A549 (cell line): ENCODE measurements around the gene PDS5B. TPM values are rescaled to one million over a fixed set of nuclear protein-coding genes. Genes with fewer than 3 reads are reported as not detected.

ENCODE experiments used
- ATAC-seq, 2 experiments: fragments of 200-7000 bp in 1 of 2; fragments of >200 bp in 1 of 2; cut with Nextera tagmentation in 1 of 2; cut with Tn5 transposase in 1 of 2; 3 replicates each; pipeline versions ENCODE4 v1.8.0 to v1.9.1; 2018 to 2020; ENCODE audit warnings: mild to moderate bottlenecking in 1 of 2, moderate library complexity in 1 of 2
- CTCF ChIA-PET: fragments of 300-600 bp; sonication (Branson Sonifier 250); formaldehyde crosslinking; extraction: SDS; loops from one replicate; lab custom pipeline; 2021; ENCODE audit warnings: antibody characterized with exemption, inconsistent platforms; lab: Yijun Ruan, JAX
- POLR2A ChIA-PET: fragments of 350-600 bp; formaldehyde crosslinking; extraction: SDS; loops from one replicate; lab custom pipeline; 2021; ENCODE audit warnings: antibody characterized with exemption, inconsistent platforms; lab: Yijun Ruan, JAX
- DNase-seq, 2 experiments: peaks; one replicate each; pipeline versions ENCODE4 v3.0.0 to v3.0.0-alpha.2; 2011 to 2016; ENCODE audit warnings: low read depth in 1 of 2, low spot score in 1 of 2
- FAIRE-seq: peaks from 2 replicates; lab custom pipeline; 2011; peaks lifted over from hg19 to GRCh38; lab: Jason Lieb, UNC
- H3K27ac ChIP-seq, 2 experiments: fragments of >200 bp; sonication (Bioruptor Twin); formaldehyde crosslinking; 3 replicates each; pipeline ENCODE4 v1.5.1; 2016 to 2017
- H3K4me1 ChIP-seq: fragments of >200 bp; sonication (Bioruptor Twin); formaldehyde crosslinking; 3 replicates; pipeline ENCODE4 v1.6.1; 2016
- H3K4me2 ChIP-seq: fragments of >200 bp; sonication (Bioruptor Twin); formaldehyde crosslinking; 3 replicates; pipeline ENCODE4 v1.6.1; 2016
- H3K4me3 ChIP-seq: fragments of >200 bp; sonication (Bioruptor Twin); formaldehyde crosslinking; 3 replicates; pipeline ENCODE4 v1.5.1; 2016
- H3K9me3 ChIP-seq: fragments of >200 bp; sonication (Bioruptor Twin); formaldehyde crosslinking; 3 replicates; pipeline ENCODE4 v1.6.1; 2016
- ATOH8 ChIP-seq: fragments of 250-450 bp; sonication (Bioruptor Pico); IDR thresholded peaks from 2 replicates; pipeline ENCODE4 v1.5.0; 2020; ENCODE audit warnings: low read depth, mild to moderate bottlenecking, moderate library complexity
- BHLHE40 ChIP-seq: IDR thresholded peaks from 2 replicates; pipeline ENCODE4 v1.6.1; 2012; ENCODE audit warnings: low read depth, low read length, inconsistent platforms
- CBX2 ChIP-seq: fragments of 200-600 bp; sonication (generic); IDR thresholded peaks from 2 replicates; pipeline ENCODE4 v1.6.1; 2016; ENCODE audit warnings: low read depth, mild to moderate bottlenecking, borderline replicate concordance
- CEBPB ChIP-seq, 2 experiments: fragments of >200 bp in 1 of 2; sonication (Bioruptor Twin) in 1 of 2; formaldehyde crosslinking in 1 of 2; IDR thresholded peaks; 2 replicates each; pipeline ENCODE4 v1.6.1; 2012 to 2016
- E2F6 ChIP-seq: IDR thresholded peaks from 2 replicates; pipeline ENCODE4 v1.6.1; 2012; ENCODE audit warnings: low read depth, borderline replicate concordance
- EHF ChIP-seq: fragments of 250-450 bp; sonication (Bioruptor Pico); IDR thresholded peaks from 2 replicates; pipeline ENCODE4 v1.5.0; 2020; ENCODE audit warnings: mild to moderate bottlenecking
- EP300 ChIP-seq, 2 experiments: fragments of >200 bp; sonication (Bioruptor Twin); formaldehyde crosslinking; IDR thresholded peaks; 2 replicates in 1 of 2; 3 replicates in 1 of 2; pipeline ENCODE4 v1.6.1; 2016 to 2017
- ESRRA ChIP-seq: fragments of 150-350 bp; IDR thresholded peaks from 2 replicates; pipeline ENCODE4 v1.6.1; 2014; ENCODE audit warnings: mild to moderate bottlenecking, low read length, borderline replicate concordance
- FOXS1 ChIP-seq: fragments of 250-450 bp; sonication (Bioruptor Pico); IDR thresholded peaks from 2 replicates; pipeline ENCODE4 v1.5.0; 2020; ENCODE audit warnings: mild to moderate bottlenecking, moderate library complexity
- HES2 ChIP-seq: fragments of >200 bp; sonication (Bioruptor Twin); formaldehyde crosslinking; IDR thresholded peaks from 2 replicates; pipeline ENCODE4 v1.6.1; 2016
- HMGXB4 ChIP-seq: fragments of 250-450 bp; sonication (Bioruptor Pico); IDR thresholded peaks from 2 replicates; pipeline ENCODE4 v1.5.0; 2021; ENCODE audit warnings: mild to moderate bottlenecking, moderate library complexity, borderline replicate concordance
- HOXA7 ChIP-seq: fragments of 250-450 bp; sonication (Bioruptor Pico); IDR thresholded peaks from 2 replicates; pipeline ENCODE4 v1.5.0; 2020; ENCODE audit warnings: mild to moderate bottlenecking, moderate library complexity
- JUN ChIP-seq, 2 experiments: fragments of >200 bp; sonication (Bioruptor Twin); formaldehyde crosslinking; IDR thresholded peaks; 2 replicates in 1 of 2; 3 replicates in 1 of 2; pipeline ENCODE4 v1.6.1; 2016 to 2017
- KDM1A ChIP-seq: fragments of 200-600 bp; sonication (generic); IDR thresholded peaks from 2 replicates; pipeline ENCODE4 v1.6.1; 2016; ENCODE audit warnings: low read depth, mild to moderate bottlenecking
- MAX ChIP-seq: IDR thresholded peaks from 2 replicates; pipeline ENCODE4 v1.6.1; 2012
- MYC ChIP-seq: IDR thresholded peaks from 2 replicates; pipeline ENCODE4 v1.6.1; 2012; ENCODE audit warnings: mild to moderate bottlenecking, inconsistent platforms, low read length, improper control_type of control experiment, borderline replicate concordance
- NR3C1 ChIP-seq: fragments of >200 bp; sonication (Bioruptor Twin); formaldehyde crosslinking; IDR thresholded peaks from 3 replicates; pipeline ENCODE4 v1.6.1; 2017
- RARB ChIP-seq: fragments of 250-450 bp; sonication (Bioruptor Pico); IDR thresholded peaks from 2 replicates; pipeline ENCODE4 v1.8.0; 2021; ENCODE audit warnings: mild to moderate bottlenecking, moderate library complexity
- RCOR1 ChIP-seq: fragments of 150-350 bp; IDR thresholded peaks from 2 replicates; pipeline ENCODE4 v1.6.1; 2014; ENCODE audit warnings: antibody characterized with exemption, low read length, low read depth
- REST ChIP-seq: fragments of 200-600 bp; sonication (generic); IDR thresholded peaks from 2 replicates; pipeline ENCODE4 v1.6.1; 2016; ENCODE audit warnings: antibody characterized with exemption, mild to moderate bottlenecking, moderate library complexity
- RFX5 ChIP-seq: fragments of 450-650 bp; IDR thresholded peaks from 2 replicates; pipeline ENCODE4 v1.7.1; 2014; ENCODE audit warnings: antibody characterized with exemption, mild to moderate bottlenecking, moderate library complexity
- RNF2 ChIP-seq: fragments of 200-600 bp; sonication (generic); IDR thresholded peaks from 2 replicates; pipeline ENCODE4 v1.6.1; 2016; ENCODE audit warnings: low read depth, mild to moderate bottlenecking, antibody characterized with exemption, moderate library complexity, borderline replicate concordance
- SMC3 ChIP-seq: fragments of >200 bp; sonication (Bioruptor Twin); formaldehyde crosslinking; IDR thresholded peaks from 3 replicates; pipeline ENCODE4 v1.6.1; 2018; ENCODE audit warnings: inconsistent platforms
- TFCP2L1 ChIP-seq: fragments of 250-450 bp; sonication (Bioruptor Pico); IDR thresholded peaks from 2 replicates; pipeline ENCODE4 v1.5.0; 2021; ENCODE audit warnings: mild to moderate bottlenecking
- ZNF302 ChIP-seq: fragments of 250-450 bp; sonication (Bioruptor Pico); IDR thresholded peaks from 2 replicates; pipeline ENCODE4 v1.9.0; 2021; ENCODE audit warnings: inconsistent platforms, mild to moderate bottlenecking, moderate library complexity
- WGBS: methylation state at CpG from one replicate; pipeline ENCODE4 v1.1.6; 2017; ENCODE audit errors: missing lambda C conversion rate; 5-methylcytosine and 5-hydroxymethylcytosine counted together
- polyA plus RNA-seq, 4 experiments: library from polyadenylated mRNA; depleted of rRNA in 3 of 4; stranded (reverse); fragments of >200 nt; fragmentation: RNase III in 1 of 4; extraction: RNeasy Plus Mini Kit Qiagen cat#74134 plus additional on column Dnase treatment in 1 of 4; gene quantifications; 2 replicates in 3 of 4; 3 replicates in 1 of 4; pipeline ENCODE4 v1.2.3, GENCODE V29; 2011 to 2017

PDS5B gene
- polyA plus RNA-seq, 2 of the 4 experiments (the other 2 are of a cell fraction), result 10.6 to 16.0 TPM

- Histone ChIP-seq H3K4me1 (no peaks in the 10 kb centered on the region), H3K4me3 (no peak overlapping the region), H3K9me3 (no peaks in the 10 kb centered on the region), H3K27ac (no peak overlapping the region), H3K4me2 (no peak overlapping the region)
- no peak for DNase-seq
- WGBS, result no CpG with 5 or more reads among the region's 1 CpG
- POLR2A ChIA-PET, result no interaction called here
- ATAC-seq, result no peak
- TF ChIP-seq HMGXB4 (CRISPR knock-in tag), result no peak
- TF ChIP-seq CBX2, result no peak
- TF ChIP-seq RNF2, result no peak
- no peak for TF ChIP-seq RCOR1
- no peak for TF ChIP-seq JUN (IDR thresholded peaks at IDR 0.05)
- TF ChIP-seq KDM1A, result no peak
- CTCF ChIA-PET, result no interaction called here
- FAIRE-seq, result no peak
Measured at GRCh38 chr13:32796754-32797153, 210.5 kb downstream of the PDS5B start.

GRCh38 chr13:32802159-32802558, 215.9 kb downstream of the PDS5B start:
- H3K4me2 ChIP-seq, result no peak overlapping the region
- no peaks in the 10 kb centered on the region for H3K4me1 ChIP-seq
- DNase-seq, result no peak
- CTCF ChIA-PET, result no interaction called here
- no peak for ATAC-seq
- POLR2A ChIA-PET, result no interaction called here
- H3K27ac ChIP-seq, result no peak overlapping the region
- WGBS, result 71% methylated on average over 3 of the region's 3 CpGs
- TF ChIP-seq RFX5 (no peak), ESRRA (no peak), TFCP2L1 (CRISPR knock-in tag) (no peak), NR3C1 (no peak), SMC3 (no peak), RARB (no peak)
- H3K9me3 ChIP-seq, result no peaks in the 10 kb centered on the region
- no peak overlapping the region for H3K4me3 ChIP-seq
- no peak for FAIRE-seq

- FAIRE-seq (no peak), DNase-seq (no peak), ATAC-seq (no peak)
- no peak for TF ChIP-seq RNF2
- TF ChIP-seq BHLHE40, result no peak
- TF ChIP-seq KDM1A, result no peak
- TF ChIP-seq REST, result no peak
- TF ChIP-seq CEBPB (IDR thresholded peaks at IDR 0.05), result no peak
- TF ChIP-seq EHF (CRISPR knock-in tag), result no peak
- no peak for TF ChIP-seq FOXS1 (CRISPR knock-in tag)
- no peak for TF ChIP-seq ZNF302
- no peak for TF ChIP-seq MAX
- TF ChIP-seq E2F6, result no peak
- TF ChIP-seq MYC, result no peak
- TF ChIP-seq EP300 (IDR thresholded peaks at IDR 0.05), result no peak
- TF ChIP-seq HOXA7 (CRISPR knock-in tag), result no peak
- no peak for TF ChIP-seq HES2
- TF ChIP-seq ATOH8, result no peak
- Histone ChIP-seq H3K4me2 (no peak overlapping the region), H3K4me3 (no peak overlapping the region), H3K27ac (no peak overlapping the region), H3K4me1 (no peaks in the 10 kb centered on the region), H3K9me3 (no peaks in the 10 kb centered on the region; the same call in 2 of the 3 replicates)
- ChIA-PET POLR2A (no interaction called here), CTCF (no interaction called here)
- WGBS, result 50% methylated on average over 5 of the region's 5 CpGs
Measured at GRCh38 chr13:32804673-32805230, 218.5 kb downstream of the PDS5B start.
